MM.1S (cell line): ENCODE measurements around the gene RAB7A.
"Not testable (repeated sequence)": the region's sequence is repeated elsewhere in the genome, so short reads cannot be mapped to it uniquely, and the experiment has no call there.

Experiments used
- CTCF ChIP-seq: fragments of 300-600 bp; sonication (generic); IDR thresholded peaks from 2 replicates; pipeline ENCODE4 v1.5.1; 2016; ENCODE audit warnings: antibody characterized with exemption, low read length, mixed read lengths
- EZH2 ChIP-seq: fragments of 300-600 bp; sonication (generic); optimal IDR thresholded peaks from 2 replicates; pipeline ENCODE3; 2017; ENCODE audit warnings: low read depth, mild to moderate bottlenecking, antibody characterized with exemption, low read length, mixed read lengths

GRCh38 chr3:128773189-128773588, 47.2 kb downstream of the RAB7A start:
- not testable (repeated sequence) for TF ChIP-seq EZH2, CTCF
